Keratinocyte (primary cell): ENCODE results near the gene FAM219A.

Experiments
- CTCF ChIP-seq, 3 experiments: IDR thresholded peaks in 1 of 3; conservative IDR thresholded peaks in 1 of 3; optimal IDR thresholded peaks in 1 of 3; 2 replicates in 2 of 3; 3 replicates in 1 of 3; pipeline versions ENCODE3 to v1.5.1; 2011; ENCODE audit warnings: low read length in 3 of 3, mild to moderate bottlenecking in 3 of 3, moderate library complexity in 2 of 3, control low read depth in 1 of 3, inconsistent platforms in 1 of 3; ENCODE audit not compliant: insufficient read depth in 2 of 3; ENCODE audit errors: extremely low read depth in 1 of 3
- EZH2 ChIP-seq: IDR thresholded peaks from one replicate; pipeline ENCODE4 v1.6.1; 2012; ENCODE audit warnings: inconsistent platforms, mild to moderate bottlenecking, low read length, moderate library complexity

- TF ChIP-seq EZH2 (no peak), CTCF (optimal IDR thresholded peaks at IDR 0.05 in 1 of 3, IDR thresholded peaks at IDR 0.05 in 1 of 3, conservative IDR thresholded peaks at IDR 0.05 in 1 of 3; ENCODE audit: extremely low read depth in 1 of 3, insufficient read depth in 2 of 3, low read length in 3 of 3) (no peak)
Measured at GRCh38 chr9:34365282-34365681, 93.1 kb downstream of the FAM219A start.
